Brain pericyte (primary cell): ENCODE data around the gene SRL.
"Not testable (repeated sequence)": the region's sequence is repeated elsewhere in the genome, so short reads cannot be mapped to it uniquely, and the experiment has no call there.

Experiments
- DNase-seq: peaks from one replicate; pipeline ENCODE4 v3.0.0-alpha.2; 2012; ENCODE audit warnings: low read depth, low spot score

Gene SRL

DNA sequence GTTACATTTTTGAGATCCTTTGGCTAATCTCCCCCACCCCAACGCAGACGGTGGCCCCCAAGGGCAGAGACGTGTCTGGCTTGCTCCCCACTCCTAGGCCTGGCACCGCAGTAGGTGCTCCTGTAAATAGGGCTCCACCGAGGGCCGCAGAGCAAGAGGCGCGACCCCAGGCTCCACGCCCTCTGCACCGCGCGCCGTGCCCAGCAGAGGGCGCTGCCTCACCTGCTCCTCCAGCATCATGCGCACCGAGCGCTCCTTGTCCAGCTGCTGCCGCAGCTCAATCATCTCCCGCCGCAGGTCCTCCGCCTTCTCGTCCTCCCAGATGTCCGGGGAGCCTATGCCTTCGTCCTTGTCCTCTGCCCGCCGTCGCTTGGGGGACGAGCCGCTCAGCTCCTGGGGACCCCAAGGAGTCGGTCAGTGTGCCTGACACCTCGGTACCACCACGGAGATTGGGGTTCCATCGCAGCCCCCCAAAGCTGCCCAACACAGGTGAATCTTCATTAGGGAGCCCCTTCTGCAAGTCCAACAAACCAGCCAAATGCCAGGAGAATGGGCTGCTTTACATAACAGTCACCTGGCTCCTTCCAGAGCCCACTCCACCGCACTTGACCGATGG, 19.8 kb upstream of the SRL start:
- no peak for DNase-seq

DNA sequence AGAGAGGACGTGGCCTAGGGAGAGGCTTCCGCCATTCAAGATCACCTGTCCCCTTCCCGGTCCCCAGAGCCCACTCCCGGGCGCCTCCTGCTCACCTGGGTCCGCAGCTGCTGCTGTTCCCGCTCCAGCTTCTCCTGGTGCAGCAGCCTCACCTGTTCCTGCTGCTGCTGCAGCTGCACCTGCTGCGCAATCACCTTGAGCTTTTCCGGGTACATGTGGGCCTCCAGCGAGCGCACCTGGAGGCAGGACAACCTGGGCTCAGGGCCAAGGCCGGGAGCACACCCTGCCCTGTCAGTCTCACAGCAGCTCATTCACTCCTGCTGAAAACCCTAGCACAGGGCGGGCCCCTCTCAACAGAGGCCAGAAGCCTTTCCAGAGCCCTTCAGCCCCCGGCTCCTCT, 18.5 kb upstream of the SRL start:
- no peak for DNase-seq

DNA sequence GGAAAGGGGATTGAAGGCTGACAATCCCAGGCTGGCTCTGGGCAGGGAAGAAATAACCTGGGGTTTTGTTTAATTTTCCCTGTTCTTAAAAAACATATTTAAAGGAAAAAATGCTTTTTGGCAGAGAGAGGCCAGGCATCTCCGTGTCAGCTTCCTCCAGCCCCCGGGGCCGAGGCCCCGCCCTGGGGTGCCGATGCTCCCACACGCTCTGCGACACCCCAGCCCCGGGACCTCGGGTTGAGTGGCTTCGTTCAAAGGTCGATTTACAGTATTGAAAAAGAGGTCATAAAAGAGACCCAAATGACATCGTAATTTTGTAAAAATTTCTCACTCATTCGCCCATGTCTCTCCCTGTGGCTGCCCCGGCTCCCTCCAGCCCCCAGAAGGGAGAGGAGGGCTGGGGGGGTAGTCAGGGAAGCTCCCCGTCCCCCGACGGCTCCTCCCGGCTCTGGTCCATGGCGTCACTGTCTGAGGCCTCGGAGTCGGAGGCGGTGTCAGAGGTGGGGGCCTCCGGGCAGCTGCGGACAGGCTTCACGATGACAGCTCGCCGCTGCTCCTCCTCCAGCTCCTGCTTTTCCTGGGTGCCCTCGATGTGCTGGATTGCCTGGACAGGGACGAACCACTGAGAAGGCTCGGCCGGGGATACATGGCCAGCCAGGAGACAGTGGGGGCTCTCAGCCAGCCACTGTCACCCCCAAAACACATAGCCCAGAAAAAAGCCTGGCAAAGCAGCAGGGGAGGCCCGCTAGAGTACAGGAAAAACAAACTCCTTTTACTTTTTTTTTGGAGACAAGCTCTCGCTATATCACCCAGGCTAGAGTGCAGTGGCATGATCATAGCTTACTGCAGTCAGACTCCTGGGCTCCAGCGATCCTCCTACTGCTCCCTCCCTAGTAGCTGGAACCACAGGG, 16.0 kb upstream of the SRL start:
- no peak for DNase-seq

DNA sequence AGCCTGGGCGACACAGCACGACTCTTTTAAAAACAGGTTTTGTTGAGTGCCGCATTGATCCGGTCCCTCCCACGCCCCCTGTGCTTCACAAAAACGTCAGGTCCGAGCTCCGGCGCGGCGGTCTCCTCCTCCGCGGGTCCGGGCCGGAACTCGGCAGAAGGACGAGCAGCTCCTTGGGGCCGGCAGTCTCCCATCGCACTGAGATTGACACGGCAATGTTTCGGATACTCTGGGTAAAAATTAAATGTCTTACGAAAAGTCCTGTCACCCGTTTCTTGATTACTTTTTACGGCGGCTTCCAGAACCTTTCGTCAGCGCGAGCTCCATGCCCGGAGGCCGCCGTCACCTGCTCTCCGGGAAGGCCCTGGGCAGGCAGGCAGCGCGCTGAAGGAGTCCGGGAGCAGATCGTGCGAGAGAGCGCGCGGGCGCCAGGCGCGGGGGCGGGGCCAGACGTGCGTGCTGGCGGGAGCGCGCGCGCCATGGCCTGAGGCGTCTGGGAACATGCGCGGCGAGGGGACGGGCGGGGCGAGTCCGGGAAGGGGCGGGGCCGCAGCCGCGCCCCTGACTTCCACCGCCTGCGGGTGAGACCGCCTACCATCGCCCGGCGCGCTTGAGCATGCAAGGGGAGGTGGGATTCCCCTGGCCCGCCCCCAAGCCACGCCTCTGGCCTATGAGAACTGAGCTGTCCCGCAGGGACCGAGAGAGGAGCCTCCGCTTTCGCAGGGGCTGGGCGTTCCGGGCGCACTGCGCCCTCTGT, 11.7 kb upstream of the SRL start:
- DNase-seq: peak; percentile 97

DNA sequence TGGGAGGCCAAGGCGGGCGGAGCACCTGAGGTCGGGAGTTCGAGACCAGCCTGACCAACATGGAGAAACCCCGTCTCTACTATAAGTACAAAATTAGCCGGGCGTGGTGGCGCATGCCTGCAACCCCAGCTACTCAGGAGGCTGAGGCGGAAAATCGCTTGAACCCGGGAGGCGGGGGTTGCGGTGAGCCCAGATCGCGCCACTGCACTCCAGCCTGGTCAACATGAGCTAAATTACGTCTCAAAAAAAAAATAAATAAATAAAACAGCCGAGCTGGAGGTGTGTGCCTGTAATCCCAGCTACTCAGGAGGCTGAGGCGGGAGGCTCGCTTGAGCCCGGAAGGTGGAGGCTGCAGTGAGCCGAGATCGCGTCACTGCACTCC, 11.1 kb upstream of the SRL start:
- not testable (repeated sequence) for DNase-seq

DNA sequence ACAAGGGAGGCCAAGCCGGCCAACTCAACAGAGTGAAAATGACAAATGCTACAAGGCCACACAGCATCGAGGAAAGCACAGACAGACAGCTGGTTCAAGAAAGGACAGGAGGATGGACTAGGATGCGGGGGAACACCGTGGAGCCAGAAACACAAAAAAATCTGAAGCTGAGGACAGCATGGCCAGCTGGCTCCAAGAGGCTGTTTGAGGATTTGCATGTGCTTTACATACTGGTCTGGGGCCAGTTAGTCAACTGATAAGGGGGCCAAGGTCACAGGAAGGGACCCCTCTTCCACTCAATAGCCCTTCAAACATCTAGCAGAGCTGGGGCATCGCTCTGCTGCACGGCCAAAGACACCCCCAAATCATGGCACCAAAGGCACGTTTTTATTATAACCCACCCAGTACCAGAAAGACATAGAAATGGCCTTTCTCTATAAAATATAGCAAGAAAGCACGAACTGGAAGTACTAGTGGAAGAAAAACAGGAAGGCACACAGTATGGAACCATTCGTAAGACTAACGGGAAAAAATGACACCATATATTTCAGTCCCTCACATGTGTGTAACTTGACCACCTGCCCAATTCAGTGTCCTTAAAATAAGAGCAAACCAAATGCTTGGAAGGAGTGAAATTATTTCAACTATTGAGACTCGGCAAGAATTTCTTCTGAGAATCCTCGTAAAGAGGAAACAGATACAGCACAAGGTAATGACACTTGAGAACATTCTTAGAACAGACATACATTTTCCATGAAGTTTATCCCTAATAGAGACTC, 7.8 kb upstream of the SRL start:
- no peak for DNase-seq

DNA sequence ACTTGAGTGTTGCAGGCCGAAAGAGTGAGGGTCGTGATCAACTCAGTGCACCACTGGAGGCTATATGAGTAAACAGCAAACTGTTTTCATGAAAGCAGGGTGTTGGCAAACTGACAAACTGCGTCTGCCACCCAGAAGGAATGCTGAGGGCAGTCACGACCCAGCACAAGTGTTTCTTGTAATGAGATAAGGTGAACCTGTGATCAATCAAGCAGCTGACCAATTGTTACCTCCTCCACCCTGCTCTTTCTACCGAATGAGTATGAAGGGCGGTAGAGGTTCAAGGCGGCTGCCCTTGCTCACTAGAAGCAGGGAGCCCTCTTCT, 5.5 kb upstream of the SRL start:
- no peak for DNase-seq

DNA sequence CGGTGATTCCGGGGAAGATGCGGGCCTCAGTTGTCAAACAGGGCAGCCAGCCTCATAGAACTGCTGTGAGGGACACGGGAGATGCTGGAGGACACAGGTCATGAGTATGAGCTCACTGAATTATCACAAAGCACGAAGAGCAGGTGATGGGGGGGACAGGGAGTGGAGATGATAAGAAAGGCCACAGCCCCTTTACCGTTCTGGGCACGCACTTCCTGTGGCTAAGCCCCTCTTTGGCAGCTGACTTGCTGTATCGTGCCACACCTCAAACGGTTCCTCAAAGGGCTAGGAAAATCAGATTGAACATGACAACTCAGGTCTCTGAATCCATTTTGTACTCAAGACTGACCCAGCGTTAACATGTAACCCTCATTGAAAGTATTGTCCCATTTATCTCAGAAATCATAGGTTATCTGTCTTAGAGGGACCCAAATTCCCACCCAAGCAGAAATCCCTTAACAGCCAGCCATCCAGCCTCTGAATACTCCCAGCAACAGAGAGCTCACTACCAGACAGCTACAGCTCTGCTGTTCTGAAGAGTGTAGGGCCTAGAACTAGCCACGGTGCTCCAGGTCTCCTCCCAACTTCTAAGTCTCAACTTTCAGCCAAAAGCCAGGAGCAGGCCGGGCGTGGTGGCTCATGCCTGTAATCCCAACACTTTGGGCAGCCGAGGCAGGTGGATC, 5.0 kb upstream of the SRL start:
- no peak for DNase-seq

DNA sequence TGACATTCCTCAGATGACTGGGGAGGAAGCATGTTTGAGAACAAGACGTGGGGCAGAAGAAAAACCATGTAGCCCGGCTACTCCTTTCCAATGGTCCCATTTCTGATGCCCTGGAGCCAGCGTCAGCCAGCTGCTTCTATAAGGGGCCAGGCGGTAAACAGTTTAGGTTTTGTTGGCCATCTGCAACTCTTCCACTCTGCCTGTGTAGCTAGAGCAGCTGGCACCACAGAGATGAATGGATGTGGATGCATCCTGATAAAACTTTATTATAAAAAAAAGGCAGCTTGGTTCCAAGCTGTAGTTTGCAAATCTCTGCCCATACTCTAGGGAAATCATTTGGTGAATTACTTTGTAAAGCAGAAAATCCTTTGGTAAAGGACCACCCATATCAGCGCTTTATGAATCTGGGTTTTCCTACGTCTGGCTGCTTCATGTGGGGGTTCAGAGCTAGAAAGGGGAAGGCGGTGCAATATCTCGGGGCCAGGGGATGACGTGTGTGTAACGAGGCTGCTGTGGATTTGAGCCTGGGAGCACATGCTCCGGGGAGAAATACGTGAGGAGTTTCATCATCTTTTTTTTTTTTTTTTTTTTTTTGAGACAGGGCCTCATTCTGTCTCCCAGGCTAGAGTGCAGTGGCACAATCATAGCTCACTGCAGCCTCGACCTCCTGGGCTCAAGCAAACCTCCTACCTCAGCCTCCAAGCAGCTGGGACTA, 3.4 kb upstream of the SRL start:
- no peak for DNase-seq

DNA sequence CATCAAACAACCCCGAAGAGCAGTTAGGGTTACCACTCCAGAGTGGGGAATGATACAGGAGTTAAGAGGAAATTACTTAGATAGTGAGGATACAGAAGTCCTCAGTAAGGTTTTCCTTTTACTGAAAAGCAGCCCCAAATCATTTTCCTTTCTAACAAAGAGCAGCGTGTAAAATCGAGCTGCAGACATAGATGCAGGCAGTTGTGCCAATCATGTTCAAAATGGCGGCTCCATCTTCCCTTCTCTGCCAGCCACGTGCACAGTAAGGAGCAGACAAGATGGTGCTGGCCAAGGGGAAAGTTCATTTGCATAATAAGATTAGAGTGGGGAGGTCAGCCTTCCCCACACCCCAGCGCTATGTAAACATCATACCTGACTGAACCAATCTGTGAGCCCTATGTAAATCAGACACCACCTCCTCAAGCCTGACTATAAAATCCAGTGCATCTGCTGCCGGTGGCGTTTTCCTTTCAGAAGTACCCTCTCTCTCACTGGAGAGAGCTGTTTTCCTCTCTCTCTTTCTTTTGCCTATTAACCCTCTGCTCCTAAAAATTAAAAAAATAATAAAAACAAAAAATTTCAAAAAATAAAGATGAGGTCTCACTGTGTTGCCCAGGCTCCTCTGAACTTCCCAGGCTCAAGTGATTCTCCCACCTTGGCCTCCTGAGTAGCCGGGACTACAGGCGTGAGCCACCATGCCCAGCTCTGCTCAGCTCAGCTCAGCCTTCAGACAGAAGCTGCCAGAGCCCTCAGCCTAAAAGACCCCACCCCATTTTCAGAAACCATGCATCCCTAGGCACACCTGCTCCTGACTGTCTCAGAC, 2.6 kb upstream of the SRL start:
- no peak for DNase-seq

DNA sequence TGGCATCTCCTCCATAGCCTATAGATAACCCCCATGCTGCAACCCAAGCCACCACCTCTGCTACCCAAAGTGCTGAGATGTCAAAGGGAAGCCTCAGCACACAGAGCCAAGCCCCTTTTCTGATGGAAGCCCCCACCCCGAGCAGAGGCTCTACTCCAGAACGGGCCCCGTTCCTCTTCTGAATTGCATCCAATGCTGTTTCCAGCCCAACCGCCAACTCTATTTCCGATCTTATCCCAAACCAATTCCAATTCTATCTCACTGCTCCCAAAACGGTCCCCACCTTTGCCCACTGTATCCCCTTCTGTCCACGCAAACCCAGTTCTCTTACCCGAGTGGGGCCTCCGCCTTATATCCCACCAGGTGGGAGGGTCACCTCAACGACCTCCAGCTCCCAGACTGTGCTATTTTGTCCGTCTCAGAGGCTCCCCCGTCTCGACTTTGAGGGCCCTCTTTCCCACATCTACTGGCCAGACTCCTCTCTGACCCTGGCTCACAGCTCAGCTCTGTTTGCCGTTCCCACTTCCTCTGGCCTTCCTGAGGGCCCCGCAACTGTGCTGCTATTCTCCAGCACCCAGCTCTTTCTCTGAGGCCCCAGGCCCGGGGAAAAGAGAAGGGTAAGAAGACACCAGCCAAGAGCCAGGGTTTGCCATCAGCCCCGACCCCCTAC, 487 bp downstream of the SRL start:
- DNase-seq: no peak

DNA sequence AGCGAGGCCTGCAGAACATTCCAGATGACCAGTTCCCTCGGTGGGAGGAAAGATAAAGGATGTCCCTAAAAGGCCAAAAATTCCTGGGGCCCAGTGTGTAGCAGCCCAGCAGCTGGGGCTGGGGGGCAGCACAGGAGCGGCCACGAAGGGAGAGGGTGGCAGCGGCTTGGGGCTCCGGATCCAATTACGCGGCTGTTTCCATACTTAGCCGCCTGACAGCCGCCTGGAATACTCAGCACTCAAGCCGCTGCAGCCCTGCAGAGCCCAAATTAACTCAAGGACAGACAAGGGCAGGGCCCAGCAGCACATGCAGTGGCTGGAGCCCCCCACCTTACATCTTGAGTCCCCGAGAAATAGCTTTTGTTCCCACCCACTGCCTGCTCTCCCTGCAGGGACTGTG, 1.3 kb downstream of the SRL start:
- no peak for DNase-seq

DNA sequence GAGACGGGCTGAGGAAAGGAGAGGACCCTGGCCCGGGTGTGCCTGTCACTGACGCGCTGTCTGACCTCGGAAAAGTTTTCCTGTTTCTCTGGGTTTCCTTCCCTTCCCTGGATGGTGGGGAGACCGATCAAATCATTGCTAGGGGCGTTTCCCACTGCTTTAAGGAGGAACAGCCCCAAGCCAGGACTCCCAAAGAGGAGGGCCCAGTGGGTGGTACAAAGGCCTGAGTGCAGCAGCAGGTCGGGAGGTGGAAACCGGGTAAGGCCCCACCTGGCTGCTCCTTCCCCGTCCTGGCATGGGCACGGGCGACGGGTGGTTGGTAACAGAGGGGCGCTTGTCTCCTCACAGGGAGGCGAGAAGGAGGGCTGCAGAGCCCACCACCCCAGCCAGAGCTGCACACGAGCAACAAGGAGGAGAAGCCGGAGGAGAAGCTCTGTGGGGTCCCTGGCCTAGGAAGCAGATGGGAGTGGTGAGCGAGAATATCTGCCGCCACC, 2.2 kb downstream of the SRL start:
- DNase-seq: no peak

DNA sequence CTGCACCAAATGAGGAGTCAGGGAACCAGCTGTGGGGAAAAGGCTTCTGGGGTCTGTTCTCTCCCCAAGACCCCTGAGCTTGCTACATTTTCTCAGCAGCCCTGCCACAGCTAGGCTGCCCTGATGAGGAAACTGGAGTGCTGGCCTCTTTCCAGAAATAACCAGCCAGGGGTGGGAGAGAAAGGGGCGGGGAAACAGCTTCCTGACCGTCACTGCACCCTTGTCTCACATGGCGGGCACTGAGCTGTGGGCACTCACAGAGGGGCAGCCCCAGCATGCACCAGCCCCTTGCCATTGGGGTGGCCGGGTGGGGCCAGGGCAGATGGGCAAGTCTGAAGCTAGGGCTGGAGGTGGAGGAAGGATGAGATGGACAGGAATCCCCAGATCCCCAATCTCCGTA, 2.9 kb downstream of the SRL start:
- DNase-seq: no peak

DNA sequence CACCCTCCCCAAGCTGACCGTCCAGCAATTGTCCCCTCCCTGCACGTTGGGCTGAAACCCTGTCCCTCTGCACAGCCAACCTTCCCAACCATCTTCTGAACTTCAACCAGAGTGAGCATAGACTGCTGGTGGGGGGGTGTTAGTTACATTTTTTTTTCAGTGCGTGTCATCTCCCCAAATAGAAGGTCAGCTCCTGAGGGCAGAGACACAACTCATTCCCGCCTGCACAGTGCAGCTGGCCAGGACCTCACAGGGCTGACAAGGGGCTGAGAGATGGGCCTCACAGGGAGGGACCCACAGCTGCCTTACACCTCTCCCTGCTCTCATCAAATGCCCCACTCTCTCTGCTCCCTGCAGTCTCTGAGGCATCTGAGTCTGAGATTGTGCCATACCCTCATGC, 8.4 kb downstream of the SRL start:
- no peak for DNase-seq

DNA sequence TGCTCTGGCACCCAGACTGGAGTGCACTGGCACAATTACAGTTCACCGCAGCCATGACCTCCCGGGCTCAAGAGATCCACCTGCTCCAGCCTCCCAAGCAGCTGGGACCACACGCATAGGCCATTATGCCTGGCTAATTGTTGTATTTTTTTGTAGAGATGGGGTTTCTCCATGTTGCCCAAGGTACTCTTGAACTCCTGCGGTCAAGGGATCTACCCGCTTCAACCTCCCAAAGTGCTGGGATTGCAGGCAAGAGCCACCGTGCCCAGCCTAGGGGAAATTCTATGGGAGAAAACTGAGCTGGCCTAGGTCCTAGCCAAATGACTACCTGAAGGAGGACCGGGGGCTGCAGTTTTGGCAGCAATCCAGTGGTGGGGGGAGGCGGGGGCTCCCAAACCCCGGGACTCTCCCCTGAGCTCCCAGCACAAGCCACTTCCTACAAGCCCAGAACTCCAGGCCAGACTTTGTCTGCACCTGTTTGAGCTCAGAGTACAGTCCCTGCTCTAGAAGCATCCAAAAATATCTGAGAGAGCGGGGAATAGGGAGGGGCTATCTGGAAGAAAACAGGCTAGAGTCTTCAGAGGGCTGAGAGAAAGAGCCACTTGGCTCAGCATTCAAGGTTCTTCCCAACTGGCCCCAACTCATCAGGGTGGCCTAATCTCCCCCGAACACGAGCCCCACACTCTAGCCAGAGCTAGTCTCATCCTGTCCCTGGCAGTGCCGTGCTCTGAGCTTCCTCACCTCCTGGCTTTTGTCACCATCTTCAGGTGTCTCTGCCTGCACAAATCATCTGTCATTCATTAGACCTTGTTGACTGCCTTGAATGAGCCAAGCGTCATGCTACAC, 9.1 kb downstream of the SRL start:
- DNase-seq: no peak

DNA sequence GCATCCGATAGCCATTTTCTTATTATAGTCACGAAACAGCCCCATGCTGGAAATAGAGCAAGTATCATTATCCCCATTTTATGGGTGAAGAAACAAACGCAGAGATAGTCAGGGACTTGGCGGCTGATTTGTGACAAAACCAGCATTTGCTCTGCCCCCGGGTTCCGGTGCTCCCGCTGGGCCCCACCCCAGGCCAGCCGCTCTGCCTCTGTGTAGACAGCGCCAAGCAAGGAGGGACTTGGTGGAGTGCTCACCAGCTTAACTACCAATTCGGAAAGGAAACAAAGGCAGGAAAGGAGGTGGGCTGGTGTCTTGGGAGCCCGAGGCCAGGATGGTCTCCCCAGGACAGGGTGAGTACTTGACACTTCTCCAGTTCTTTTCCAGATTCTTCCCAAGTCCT, 10.0 kb downstream of the SRL start:
- no peak for DNase-seq

DNA sequence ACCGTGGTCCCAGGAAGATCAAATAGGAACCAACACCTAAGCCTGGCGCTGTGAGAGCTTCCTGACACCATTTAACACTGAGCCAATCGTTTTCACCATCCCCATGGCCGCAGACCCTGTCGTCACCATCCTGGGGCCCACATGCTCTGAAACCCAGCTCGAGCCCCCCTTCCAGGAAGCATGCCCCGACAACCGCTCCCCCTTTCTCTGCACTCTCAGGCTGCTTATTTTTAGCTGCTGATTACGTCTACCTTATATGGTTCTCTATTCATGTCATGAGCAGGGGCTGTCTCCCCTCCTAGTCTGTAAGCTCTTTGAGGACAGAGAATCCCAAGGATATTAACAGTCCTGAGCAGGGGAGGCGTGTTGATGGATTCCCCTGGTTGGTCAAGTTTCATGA, 10.5 kb downstream of the SRL start:
- no peak for DNase-seq

DNA sequence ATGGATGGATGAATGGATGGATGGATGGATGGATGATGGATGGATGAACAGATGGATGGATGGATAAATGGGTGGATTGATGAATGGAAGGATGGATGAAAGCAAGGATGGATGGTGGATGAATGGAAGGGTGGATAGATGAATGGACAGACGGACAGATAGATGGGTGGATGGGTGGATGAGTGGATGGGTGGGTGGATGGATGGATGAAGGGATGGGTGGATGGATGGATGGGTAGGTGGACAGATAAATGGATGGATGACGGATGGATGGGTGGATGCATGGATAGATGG, 14.9 kb downstream of the SRL start:
- DNase-seq: no peak
